Stimulated activated CD4-positive, alpha-beta T cell treated with anti-CD3 and anti-CD28 coated beads, Interleukin-1b, Interleukin-23, amount 100 ng/mL, for 24 hours (primary cell): ENCODE results near the gene ARPC4.
"Not testable (repeated sequence)": the region's sequence is repeated elsewhere in the genome, so short reads cannot be mapped to it uniquely, and the experiment has no call there.

Experiments used
- DNase-seq, 4 experiments: peaks; one replicate each; pipeline ENCODE4 v3.0.0-alpha.2; 2020; ENCODE audit warnings: low read depth in 4 of 4, low spot score in 1 of 4

ARPC4 gene

GRCh38 chr3:9817436-9817835 is 24.6 kb downstream of the ARPC4 start:
- DNase-seq, result no peak

- no peak for DNase-seq
Measured at GRCh38 chr3:9818666-9819335, 25.9 kb downstream of the ARPC4 start.

GRCh38 chr3:9820543-9820942 is 27.7 kb downstream of the ARPC4 start:
- DNase-seq, result no peak

- no peak for DNase-seq
Measured at GRCh38 chr3:9820946-9821345, 28.1 kb downstream of the ARPC4 start.

- DNase-seq, result no peak
Measured at GRCh38 chr3:9825451-9826040, 32.7 kb downstream of the ARPC4 start.

- DNase-seq, result no peak
Measured at GRCh38 chr3:9826815-9827573, 34.1 kb downstream of the ARPC4 start.

GRCh38 chr3:9828801-9829755 is 36.2 kb downstream of the ARPC4 start:
- DNase-seq, result no peak

GRCh38 chr3:9831253-9831652 is 38.4 kb downstream of the ARPC4 start:
- no peak for DNase-seq

GRCh38 chr3:9833078-9833477 is 40.2 kb downstream of the ARPC4 start:
- DNase-seq, result no peak

GRCh38 chr3:9834520-9835380 is 41.9 kb downstream of the ARPC4 start:
- no peak for DNase-seq

- DNase-seq, result no peak
Measured at GRCh38 chr3:9837701-9838582, 45.1 kb downstream of the ARPC4 start.

GRCh38 chr3:9838856-9839255 is 46.0 kb downstream of the ARPC4 start:
- no peak for DNase-seq

- DNase-seq, result no peak
Measured at GRCh38 chr3:9841015-9841414, 48.1 kb downstream of the ARPC4 start.

- peak; percentile 90 to 96 (median 94) for DNase-seq
Measured at GRCh38 chr3:9843715-9844438, 51.0 kb downstream of the ARPC4 start, which contains the start of gene RPUSD3. RPUSD3 (minus strand) TSS chr3:9844008; CDS start chr3:9843990, 18 bp downstream.

- DNase-seq, result no peak
Measured at GRCh38 chr3:9846231-9846630, 53.3 kb downstream of the ARPC4 start.

GRCh38 chr3:9846931-9847488 is 54.1 kb downstream of the ARPC4 start:
- DNase-seq, result no peak

GRCh38 chr3:9847870-9848269 is 55.0 kb downstream of the ARPC4 start:
- not testable (repeated sequence) for DNase-seq

GRCh38 chr3:9848860-9849259 is 56.0 kb downstream of the ARPC4 start:
- DNase-seq, result not testable (repeated sequence)
